SK-N-SH (cell line): ENCODE measurements around the gene DNAJC16. TPM values are rescaled to one million over a fixed set of nuclear protein-coding genes. Genes with fewer than 3 reads are reported as not detected.

Experiments
- CTCF ChIA-PET: fragments of 300-600, 350-600 bp; formaldehyde crosslinking; extraction: SDS; loops from one replicate; lab custom pipeline; 2021; lab: Yijun Ruan, JAX
- POLR2A ChIA-PET: fragments of 350-600 bp; sonication (Branson Sonifier 250); formaldehyde crosslinking; extraction: SDS; loops from one replicate; lab custom pipeline; 2020; ENCODE audit warnings: antibody characterized with exemption, inconsistent platforms; lab: Yijun Ruan, JAX
- DNase-seq: peaks from one replicate; pipeline ENCODE4 v3.0.0; 2012
- H2AFZ ChIP-seq: fragments of 200-600 bp; sonication (generic); 2 replicates; pipeline ENCODE4 v1.8.1; 2016; ENCODE audit warnings: antibody characterized with exemption, mild to moderate bottlenecking, low read depth
- H3F3A ChIP-seq: fragments of 200-600 bp; sonication (generic); replicated peaks from 2 replicates; pipeline ENCODE3; 2016; ENCODE audit warnings: antibody characterized with exemption, mild to moderate bottlenecking; ENCODE audit not compliant: insufficient read depth
- H3K27ac ChIP-seq, 2 experiments: fragments of 200-500 bp in 1 of 2; fragments of 200-600 bp in 1 of 2; sonication (Bioruptor generic) in 1 of 2; sonication (generic), shearing (Covaris generic) in 1 of 2; 2 replicates each; pipeline versions ENCODE4 v1.5.1 to v1.6.1; 2014 to 2016; ENCODE audit warnings: low read depth in 2 of 2, inconsistent platforms in 1 of 2, low read length in 1 of 2, mild to moderate bottlenecking in 1 of 2, mixed read lengths in 1 of 2
- H3K27me3 ChIP-seq: fragments of 200-600 bp; sonication (generic), shearing (Covaris generic); 2 replicates; pipeline ENCODE4 v1.6.1; 2016; ENCODE audit warnings: mixed run types; ENCODE audit not compliant: insufficient read depth
- H3K36me3 ChIP-seq, 2 experiments: fragments of 200-500 bp in 1 of 2; fragments of 200-600 bp in 1 of 2; sonication (Bioruptor generic) in 1 of 2; sonication (generic) in 1 of 2; replicated peaks in 1 of 2; 2 replicates each; pipeline versions ENCODE3 to v1.5.1; 2014 to 2016; ENCODE audit warnings: low read length in 1 of 2, mild to moderate bottlenecking in 1 of 2; ENCODE audit not compliant: insufficient read depth in 2 of 2, control insufficient read depth in 1 of 2
- H3K4me1 ChIP-seq, 2 experiments: fragments of 200-500 bp in 1 of 2; fragments of 200-600 bp in 1 of 2; sonication (Bioruptor generic) in 1 of 2; sonication (generic), shearing (Covaris generic) in 1 of 2; 2 replicates each; pipeline versions ENCODE4 v1.5.1 to v1.6.1; 2014 to 2016; ENCODE audit warnings: low read depth in 1 of 2, low read length in 1 of 2, mixed run types in 1 of 2; ENCODE audit not compliant: insufficient read depth in 2 of 2, control insufficient read depth in 1 of 2
- H3K4me2 ChIP-seq: fragments of 200-600 bp; sonication (generic), shearing (Covaris generic); 2 replicates; pipeline ENCODE4 v1.6.1; 2017; ENCODE audit warnings: mixed run types
- H3K4me3 ChIP-seq, 2 experiments: fragments of 200-500 bp in 1 of 2; fragments of 200-600 bp in 1 of 2; sonication (Bioruptor generic) in 1 of 2; sonication (generic), shearing (Covaris generic) in 1 of 2; 2 replicates each; pipeline versions ENCODE4 v1.5.1 to v1.8.1; 2014 to 2016; ENCODE audit warnings: low read depth in 2 of 2, inconsistent platforms in 1 of 2, low read length in 1 of 2, mild to moderate bottlenecking in 1 of 2, mixed read lengths in 1 of 2, moderate library complexity in 1 of 2
- H3K79me2 ChIP-seq: fragments of 200-600 bp; sonication (generic); 2 replicates; pipeline ENCODE4 v1.8.1; 2017; ENCODE audit warnings: mild to moderate bottlenecking; ENCODE audit not compliant: insufficient read depth
- H3K9ac ChIP-seq: fragments of 200-600 bp; sonication (generic); 2 replicates; pipeline ENCODE4 v1.6.1; 2017; ENCODE audit warnings: mixed run types
- H3K9me2 ChIP-seq: fragments of 200-600 bp; sonication (generic); 2 replicates; pipeline ENCODE4 v1.6.1; 2017; ENCODE audit warnings: mixed run types
- H3K9me3 ChIP-seq: fragments of 200-600 bp; sonication (generic); 2 replicates; pipeline ENCODE4 v1.6.1; 2017; ENCODE audit warnings: mixed run types, mild to moderate bottlenecking, moderate library complexity
- H4K20me1 ChIP-seq: fragments of 200-600 bp; sonication (generic); 2 replicates; pipeline ENCODE4 v1.6.1; 2017; ENCODE audit warnings: mild to moderate bottlenecking, mixed run types; ENCODE audit not compliant: insufficient read depth
- GABPA ChIP-seq: IDR thresholded peaks from 2 replicates; pipeline ENCODE4 v1.4.0; 2012; ENCODE audit warnings: low read depth, mild to moderate bottlenecking
- GATA2 ChIP-seq: sonication (generic); formaldehyde crosslinking; IDR thresholded peaks from 2 replicates; pipeline ENCODE4 v1.5.0; 2020; ENCODE audit warnings: mild to moderate bottlenecking, missing genetic modification reagents
- JUND ChIP-seq: IDR thresholded peaks from 2 replicates; pipeline ENCODE4 v1.4.0; 2012
- MEF2A ChIP-seq: IDR thresholded peaks from 2 replicates; pipeline ENCODE4 v1.4.0; 2012; ENCODE audit warnings: low read depth, borderline replicate concordance
- NRF1 ChIP-seq: IDR thresholded peaks from 2 replicates; pipeline ENCODE4 v1.6.1; 2012; ENCODE audit warnings: low read depth, mild to moderate bottlenecking, low read length
- RAD21 ChIP-seq: IDR thresholded peaks from 2 replicates; pipeline ENCODE4 v1.6.1; 2012; ENCODE audit warnings: mild to moderate bottlenecking, low read length
- RFX5 ChIP-seq: IDR thresholded peaks from 2 replicates; pipeline ENCODE4 v1.6.1; 2012; ENCODE audit warnings: mild to moderate bottlenecking, improper control_type of control experiment, low read length
- RXRA ChIP-seq: IDR thresholded peaks from 2 replicates; pipeline ENCODE4 v1.4.0; 2012; ENCODE audit warnings: low read depth, mild to moderate bottlenecking, borderline replicate concordance
- SMC3 ChIP-seq: IDR thresholded peaks from 2 replicates; pipeline ENCODE4 v1.6.1; 2012; ENCODE audit warnings: low read depth, low read length, improper control_type of control experiment
- TCF12 ChIP-seq: IDR thresholded peaks from 2 replicates; pipeline ENCODE4 v1.4.0; 2012
- USF1 ChIP-seq: IDR thresholded peaks from 2 replicates; pipeline ENCODE4 v1.4.0; 2012; ENCODE audit warnings: low read depth, borderline replicate concordance
- USF2 ChIP-seq: fragments of 150-350 bp; IDR thresholded peaks from 2 replicates; pipeline ENCODE4 v1.6.1; 2017; ENCODE audit warnings: antibody characterized with exemption, low read length, low read depth, borderline replicate concordance
- WGBS: methylation state at CpG from one replicate; pipeline ENCODE4 v1.1.6; 2017; ENCODE audit warnings: low lambda C conversion rate; 5-methylcytosine and 5-hydroxymethylcytosine counted together
- polyA plus RNA-seq, 3 experiments: library from polyadenylated mRNA; depleted of rRNA; stranded (reverse); fragments of >200 nt; gene quantifications; 2 replicates each; pipeline ENCODE4 v1.2.3, GENCODE V29; 2012
- TF ChIP-seq, protein P1 (sequence below): IDR thresholded peaks from 2 replicates; pipeline ENCODE4; 2012

The DNAJC16 gene
- polyA plus RNA-seq, 1 of the 3 experiments (the other 2 are of a cell fraction), result 8.4 TPM

DNA sequence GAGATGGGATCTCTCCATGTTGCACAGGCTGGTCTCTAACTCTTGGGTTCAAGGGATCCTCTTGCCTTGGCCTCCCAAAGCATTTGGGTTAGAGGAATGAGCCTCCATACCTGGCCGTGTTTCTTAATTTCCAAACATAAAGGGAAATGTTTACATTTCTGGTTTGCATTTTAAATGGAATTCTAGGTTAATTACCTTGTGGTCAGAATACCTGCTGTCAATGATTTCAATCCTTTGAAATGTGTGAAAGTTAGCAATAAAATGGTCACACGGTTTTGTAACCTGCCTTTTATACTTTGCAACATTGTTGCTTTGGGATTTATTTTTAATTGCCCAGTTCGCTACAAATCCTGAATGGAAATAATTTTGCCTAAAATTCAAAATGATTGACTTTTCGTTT is 31.9 kb downstream of the DNAJC16 start:
- no peak for DNase-seq
- no peaks in the 10 kb centered on the region for H4K20me1 ChIP-seq
- TF ChIP-seq USF1 (no peak), USF2 (no peak), MEF2A (no peak), RAD21 (no peak), GABPA (no peak), JUND (no peak), RFX5 (no peak), RXRA (no peak), NRF1 (no peak), TCF12 (no peak), SMC3 (no peak)
- TF ChIP-seq, protein P1, sequence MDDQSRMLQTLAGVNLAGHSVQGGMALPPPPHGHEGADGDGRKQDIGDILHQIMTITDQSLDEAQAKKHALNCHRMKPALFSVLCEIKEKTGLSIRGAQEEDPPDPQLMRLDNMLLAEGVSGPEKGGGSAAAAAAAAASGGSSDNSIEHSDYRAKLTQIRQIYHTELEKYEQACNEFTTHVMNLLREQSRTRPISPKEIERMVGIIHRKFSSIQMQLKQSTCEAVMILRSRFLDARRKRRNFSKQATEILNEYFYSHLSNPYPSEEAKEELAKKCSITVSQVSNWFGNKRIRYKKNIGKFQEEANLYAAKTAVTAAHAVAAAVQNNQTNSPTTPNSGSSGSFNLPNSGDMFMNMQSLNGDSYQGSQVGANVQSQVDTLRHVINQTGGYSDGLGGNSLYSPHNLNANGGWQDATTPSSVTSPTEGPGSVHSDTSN, result no peak
- H2AFZ ChIP-seq, result no peak overlapping the region
- H3K36me3 ChIP-seq, result peaks cover 23 to 35% of the 10 kb centered on the region in 2 experiments
- ChIA-PET CTCF (no interaction called here), POLR2A (no interaction called here)
- no peak overlapping the region for H3K9ac ChIP-seq
- H3K9me2 ChIP-seq, result no peaks in the 10 kb centered on the region
- H3K9me3 ChIP-seq, result no peaks in the 10 kb centered on the region
- H3K27ac ChIP-seq, result no peak overlapping the region
- no peak overlapping the region for H3K4me3 ChIP-seq
- H3K4me1 ChIP-seq, result no peaks in the 10 kb centered on the region
- H3K27me3 ChIP-seq, result no peaks in the 10 kb centered on the region
- no peak overlapping the region for H3K4me2 ChIP-seq
- H3F3A ChIP-seq, result peaks cover 3% of the 10 kb centered on the region
- WGBS, result 96% methylated on average over 4 of the region's 4 CpGs
- no peaks in the 10 kb centered on the region for H3K79me2 ChIP-seq

DNA sequence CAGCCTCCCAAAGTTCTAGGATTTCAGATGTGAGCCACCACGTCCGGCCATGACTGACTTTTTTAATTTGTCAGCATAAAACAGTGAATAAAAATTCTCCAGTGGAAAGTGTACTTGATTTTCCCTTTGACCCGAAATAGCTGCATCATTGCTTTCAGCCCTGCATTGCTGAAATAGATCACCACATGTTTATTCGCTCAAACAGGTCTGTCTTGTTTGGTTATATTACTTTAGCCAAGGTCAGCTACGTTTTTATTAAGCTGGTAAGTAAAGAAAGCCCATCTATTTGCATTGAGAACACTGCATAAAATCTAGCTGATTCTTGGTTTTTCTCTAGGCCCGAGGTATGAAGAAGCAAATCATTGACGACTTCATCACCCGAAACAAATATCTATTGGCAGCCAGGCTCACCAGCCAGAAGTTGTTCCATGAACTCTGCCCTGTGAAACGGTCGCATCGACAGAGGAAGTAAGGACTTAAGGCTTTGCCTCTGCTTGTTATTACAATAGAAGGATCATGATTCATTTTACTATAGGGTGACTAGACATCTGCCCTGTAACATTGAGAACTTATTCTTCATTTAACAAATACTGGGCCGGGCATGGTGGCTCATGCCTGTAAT is 32.7 kb downstream of the DNAJC16 start:
- TF ChIP-seq GATA2 (no peak), RFX5 (no peak), RAD21 (no peak)
- ChIA-PET POLR2A (no interaction called here), CTCF (no interaction called here)
- WGBS, result 96% methylated on average over 12 of the region's 12 CpGs
- no peaks in the 10 kb centered on the region for H3K4me1 ChIP-seq
- no peak overlapping the region for H2AFZ ChIP-seq
- no peak for DNase-seq
- H4K20me1 ChIP-seq, result no peaks in the 10 kb centered on the region
- H3K79me2 ChIP-seq, result no peaks in the 10 kb centered on the region
- no peak overlapping the region for H3K4me2 ChIP-seq
- H3K9me2 ChIP-seq, result no peaks in the 10 kb centered on the region
- no peak overlapping the region for H3K4me3 ChIP-seq
- H3F3A ChIP-seq, result peaks cover 2% of the 10 kb centered on the region
- no peaks in the 10 kb centered on the region for H3K9me3 ChIP-seq
- H3K27me3 ChIP-seq, result no peaks in the 10 kb centered on the region
- H3K36me3 ChIP-seq, result peaks cover 30 to 31% of the 10 kb centered on the region in 2 experiments
- no peak overlapping the region for H3K27ac ChIP-seq
- H3K9ac ChIP-seq, result no peak overlapping the region
